OCI-LY3 (cell line): Measurements from ENCODE around the gene ASXL1.
"Not testable (repeated sequence)": the region's sequence is repeated elsewhere in the genome, so short reads cannot be mapped to it uniquely, and the experiment has no call there.

Source experiments
- H2AFZ ChIP-seq: fragments of 200-600, 300-600 bp; shearing (Covaris generic); 2 replicates; pipeline ENCODE4 v1.6.0; 2014; ENCODE audit warnings: antibody characterized with exemption, low read depth, low read length
- H3K27ac ChIP-seq: fragments of 200-600, 300-600 bp; sonication (generic); 2 replicates; pipeline ENCODE4 v1.5.1; 2014; ENCODE audit warnings: mild to moderate bottlenecking, low read length, moderate library complexity, mixed read lengths
- H3K27me3 ChIP-seq: fragments of 200-600, 300-600 bp; sonication (generic); 2 replicates; pipeline ENCODE4 v1.6.1; 2014; ENCODE audit warnings: low read depth, low read length, mixed read lengths
- H3K36me3 ChIP-seq: fragments of 200-600, 300-600 bp; sonication (generic); replicated peaks from 2 replicates; pipeline ENCODE3; 2014; ENCODE audit warnings: low read depth, low read length, mixed read lengths
- H3K4me1 ChIP-seq: fragments of 300-600, 200-600 bp; sonication (generic); 2 replicates; pipeline ENCODE4 v1.6.1; 2014; ENCODE audit warnings: low read length, mixed read lengths
- H3K4me2 ChIP-seq: fragments of 200-600, 300-600 bp; sonication (generic); 2 replicates; pipeline ENCODE4 v1.6.1; 2014; ENCODE audit warnings: low read length, mixed read lengths
- H3K4me3 ChIP-seq: fragments of 300-600, 200-600 bp; sonication (generic); 2 replicates; pipeline ENCODE4 v1.5.1; 2014; ENCODE audit warnings: antibody characterized with exemption, mild to moderate bottlenecking, low read length, moderate library complexity
- H3K79me2 ChIP-seq: fragments of 300-600, 200-600 bp; shearing (Covaris generic); 2 replicates; pipeline ENCODE4 v1.6.1; 2014; ENCODE audit warnings: mild to moderate bottlenecking, low read length, mixed read lengths
- H3K9ac ChIP-seq: fragments of 300-600, 200-600 bp; shearing (Covaris generic); 2 replicates; pipeline ENCODE4 v1.6.0; 2014; ENCODE audit warnings: mild to moderate bottlenecking, low read length, moderate library complexity
- H3K9me3 ChIP-seq: fragments of 200-600, 300-600 bp; shearing (Covaris generic); 2 replicates; pipeline ENCODE4 v1.6.1; 2014; ENCODE audit warnings: low read length, mixed read lengths; ENCODE audit not compliant: insufficient read depth
- H4K20me1 ChIP-seq: fragments of 200-600, 300-600 bp; sonication (generic); 2 replicates; pipeline ENCODE4 v1.6.1; 2016; ENCODE audit warnings: low read length, mixed read lengths; ENCODE audit not compliant: insufficient read depth
- EZH2phosphoT487 ChIP-seq: fragments of 200-600 bp; shearing (Covaris generic); IDR thresholded peaks from 2 replicates; pipeline ENCODE4 v1.6.1; 2018; ENCODE audit warnings: antibody characterized with exemption, mixed run types, low read depth
- TF ChIP-seq, protein P1 (sequence below): fragments of 200-600, 300-600 bp; sonication (generic); IDR thresholded peaks from 2 replicates; pipeline ENCODE4 v1.5.1; 2014; ENCODE audit warnings: antibody characterized with exemption, low read length, low read depth

ASXL1 gene

GRCh38 chr20:32382102-32382950 is 24.2 kb downstream of the ASXL1 start:
- H3K27me3 ChIP-seq = no peaks in the 10 kb centered on the region
- no peak overlapping the region for H3K9ac ChIP-seq
- no peak overlapping the region for H3K4me3 ChIP-seq
- H4K20me1 ChIP-seq = peaks cover 44% of the 10 kb centered on the region
- 0 out of 2 replicates have a peak, but pooled peaks cover 3% of the 10 kb centered on the region for H3K4me1 ChIP-seq
- TF ChIP-seq, protein P1, sequence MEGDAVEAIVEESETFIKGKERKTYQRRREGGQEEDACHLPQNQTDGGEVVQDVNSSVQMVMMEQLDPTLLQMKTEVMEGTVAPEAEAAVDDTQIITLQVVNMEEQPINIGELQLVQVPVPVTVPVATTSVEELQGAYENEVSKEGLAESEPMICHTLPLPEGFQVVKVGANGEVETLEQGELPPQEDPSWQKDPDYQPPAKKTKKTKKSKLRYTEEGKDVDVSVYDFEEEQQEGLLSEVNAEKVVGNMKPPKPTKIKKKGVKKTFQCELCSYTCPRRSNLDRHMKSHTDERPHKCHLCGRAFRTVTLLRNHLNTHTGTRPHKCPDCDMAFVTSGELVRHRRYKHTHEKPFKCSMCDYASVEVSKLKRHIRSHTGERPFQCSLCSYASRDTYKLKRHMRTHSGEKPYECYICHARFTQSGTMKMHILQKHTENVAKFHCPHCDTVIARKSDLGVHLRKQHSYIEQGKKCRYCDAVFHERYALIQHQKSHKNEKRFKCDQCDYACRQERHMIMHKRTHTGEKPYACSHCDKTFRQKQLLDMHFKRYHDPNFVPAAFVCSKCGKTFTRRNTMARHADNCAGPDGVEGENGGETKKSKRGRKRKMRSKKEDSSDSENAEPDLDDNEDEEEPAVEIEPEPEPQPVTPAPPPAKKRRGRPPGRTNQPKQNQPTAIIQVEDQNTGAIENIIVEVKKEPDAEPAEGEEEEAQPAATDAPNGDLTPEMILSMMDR = no peak
- no peak for TF ChIP-seq EZH2phosphoT487
- peaks cover 25% of the 10 kb centered on the region for H3K36me3 ChIP-seq
- H3K79me2 ChIP-seq = peaks cover 65% of the 10 kb centered on the region
- no peak overlapping the region for H2AFZ ChIP-seq
- no peak overlapping the region for H3K27ac ChIP-seq
- H3K4me2 ChIP-seq = no peak overlapping the region
- H3K9me3 ChIP-seq = no peaks in the 10 kb centered on the region

DNA sequence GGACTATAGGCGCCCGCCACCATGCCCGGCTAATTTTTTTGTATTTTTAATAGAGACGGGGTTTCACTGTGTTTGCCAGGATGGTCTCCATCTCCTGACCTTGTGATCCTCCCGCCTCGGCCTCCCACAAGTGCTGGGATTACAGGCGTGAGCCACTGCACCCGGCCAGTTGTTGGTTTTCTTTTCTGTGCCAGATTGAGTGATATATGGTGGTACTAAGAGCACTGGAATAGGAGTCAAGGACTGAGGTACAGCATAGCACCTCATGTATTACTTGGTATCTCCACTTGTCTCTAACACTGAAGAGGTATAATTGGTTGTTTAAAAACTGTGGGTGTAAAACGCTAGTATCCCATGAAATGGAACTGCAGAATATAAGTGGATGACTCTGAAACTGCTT is 25.3 kb downstream of the ASXL1 start:
- H3K4me3 ChIP-seq, H2AFZ ChIP-seq, H3K9ac ChIP-seq, H3K4me1 ChIP-seq, H3K27ac ChIP-seq, H3K4me2 ChIP-seq, H3K9me3 ChIP-seq, H3K27me3 ChIP-seq: not testable (repeated sequence)
- Histone ChIP-seq H3K79me2 (peaks cover 65% of the 10 kb centered on the region), H4K20me1 (peaks cover 46% of the 10 kb centered on the region), H3K36me3 (peaks cover 21% of the 10 kb centered on the region)

DNA sequence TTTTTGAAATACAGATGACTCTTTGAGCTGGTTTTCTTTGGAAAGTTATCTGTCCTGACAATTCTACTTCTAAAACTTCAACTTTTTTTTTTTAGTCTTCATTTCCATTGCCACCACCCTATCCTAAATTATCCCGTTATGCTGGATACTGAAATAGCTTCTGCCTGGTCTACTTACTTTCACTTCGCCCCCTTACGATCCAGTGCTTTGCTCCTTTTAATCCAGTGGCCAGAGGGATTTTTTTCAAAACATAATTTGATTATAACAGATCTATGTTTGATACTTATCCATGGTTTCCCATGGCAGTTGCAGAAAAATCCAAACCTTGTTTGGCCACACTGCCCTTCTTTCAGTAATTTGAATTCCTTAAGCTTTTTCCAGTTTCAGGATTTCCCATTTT is 27.4 kb downstream of the ASXL1 start:
- no peak overlapping the region for H3K4me3 ChIP-seq
- peaks cover 43% of the 10 kb centered on the region for H4K20me1 ChIP-seq
- no peak overlapping the region for H3K27ac ChIP-seq
- H2AFZ ChIP-seq = no peak overlapping the region
- no peak overlapping the region for H3K4me2 ChIP-seq
- peaks cover 78% of the 10 kb centered on the region for H3K79me2 ChIP-seq
- TF ChIP-seq EZH2phosphoT487 = no peak
- TF ChIP-seq, protein P1 = no peak
- H3K4me1 ChIP-seq = 0 out of 2 replicates have a peak, but pooled peaks cover 3% of the 10 kb centered on the region
- peaks cover 19% of the 10 kb centered on the region for H3K36me3 ChIP-seq
- no peaks in the 10 kb centered on the region for H3K27me3 ChIP-seq
- no peaks in the 10 kb centered on the region for H3K9me3 ChIP-seq
- no peak overlapping the region for H3K9ac ChIP-seq

DNA sequence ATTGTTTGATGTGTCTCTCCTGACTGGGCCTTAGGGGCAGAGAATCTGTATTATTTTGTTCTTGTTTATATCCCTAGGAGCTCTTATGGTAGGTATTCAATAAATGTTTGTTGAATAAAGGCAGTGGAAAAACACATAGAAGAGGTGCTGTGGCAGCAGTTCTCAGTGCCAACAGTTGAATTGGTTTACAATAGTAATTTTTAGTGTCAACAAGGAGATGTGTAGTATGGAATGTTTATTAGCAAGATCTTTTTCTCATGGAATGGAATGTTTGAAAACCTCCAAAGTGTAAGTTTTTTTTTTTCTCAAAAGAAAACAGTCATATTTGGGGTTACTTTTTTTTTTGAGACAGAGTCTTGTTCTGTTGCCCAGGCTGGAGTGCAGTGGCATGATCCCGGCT is 28.0 kb downstream of the ASXL1 start:
- Histone ChIP-seq H3K4me1 (peaks cover 5% of the 10 kb centered on the region; the same call in 1 of the 2 replicates), H3K27me3 (no peaks in the 10 kb centered on the region), H3K4me2 (no peak overlapping the region), H3K36me3 (peaks cover 24% of the 10 kb centered on the region), H3K79me2 (peaks cover 79% of the 10 kb centered on the region), H3K27ac (no peak overlapping the region), H2AFZ (no peak overlapping the region), H3K9me3 (no peaks in the 10 kb centered on the region), H3K4me3 (no peak overlapping the region), H4K20me1 (peaks cover 40% of the 10 kb centered on the region), H3K9ac (no peak overlapping the region)
- TF ChIP-seq, protein P1 = no peak
- no peak for TF ChIP-seq EZH2phosphoT487
